BLaER1 (cell line): ENCODE data around the gene UTS2R.

Source experiments
- H3K27ac ChIP-seq: shearing (Covaris generic); formaldehyde crosslinking; 2 replicates; pipeline ENCODE4 v1.8.1; 2022
- H3K27me3 ChIP-seq: shearing (Covaris generic); formaldehyde crosslinking; 2 replicates; pipeline ENCODE4 v1.8.1; 2022
- H3K36me3 ChIP-seq: shearing (Covaris generic); formaldehyde crosslinking; 2 replicates; pipeline ENCODE4 v1.8.1; 2022
- H3K4me1 ChIP-seq: shearing (Covaris generic); formaldehyde crosslinking; 2 replicates; pipeline ENCODE4 v1.8.1; 2022
- H3K4me2 ChIP-seq: shearing (Covaris generic); formaldehyde crosslinking; 2 replicates; pipeline ENCODE4 v1.8.1; 2022
- H3K4me3 ChIP-seq: shearing (Covaris generic); formaldehyde crosslinking; 2 replicates; pipeline ENCODE4 v1.8.1; 2022
- H3K9ac ChIP-seq: shearing (Covaris generic); formaldehyde crosslinking; 2 replicates; pipeline ENCODE4 v1.8.1; 2022
- H3K9me3 ChIP-seq: shearing (Covaris generic); formaldehyde crosslinking; 2 replicates; pipeline ENCODE4 v1.8.1; 2022
- H4K20me1 ChIP-seq: shearing (Covaris generic); formaldehyde crosslinking; 2 replicates; pipeline ENCODE4 v1.8.1; 2022
- Cebpa-rat ChIP-seq: shearing (Covaris generic); IDR thresholded peaks from 2 replicates; pipeline ENCODE4 v1.8.1; 2022

Gene UTS2R

GRCh38 chr17:82389379-82389778 is 17.8 kb downstream of the UTS2R start:
- Histone ChIP-seq H3K4me3 (no peak overlapping the region), H3K36me3 (peaks cover 19% of the 10 kb centered on the region), H3K27me3 (peaks cover 82% of the 10 kb centered on the region), H3K27ac (no peak overlapping the region), H3K4me1 (peaks cover 23% of the 10 kb centered on the region), H3K9ac (no peak overlapping the region), H3K4me2 (no peak overlapping the region), H4K20me1 (peaks cover 90% of the 10 kb centered on the region), H3K9me3 (no peaks in the 10 kb centered on the region)
- no peak for TF ChIP-seq Cebpa-rat

- peaks cover 19% of the 10 kb centered on the region for H3K36me3 ChIP-seq
- no peak overlapping the region for H3K27ac ChIP-seq
- no peak overlapping the region for H3K9ac ChIP-seq
- no peaks in the 10 kb centered on the region for H3K9me3 ChIP-seq
- peaks cover 77% of the 10 kb centered on the region for H3K27me3 ChIP-seq
- peaks cover 32% of the 10 kb centered on the region for H3K4me1 ChIP-seq
- H4K20me1 ChIP-seq: peaks cover 91% of the 10 kb centered on the region
- TF ChIP-seq Cebpa-rat: no peak
- no peak overlapping the region for H3K4me2 ChIP-seq
- no peak overlapping the region for H3K4me3 ChIP-seq
Observed at GRCh38 chr17:82390015-82390859, 18.7 kb downstream of the UTS2R start.

- H3K4me2 ChIP-seq: no peak overlapping the region
- H3K27me3 ChIP-seq: peaks cover 74% of the 10 kb centered on the region
- H3K4me3 ChIP-seq: no peak overlapping the region
- no peaks in the 10 kb centered on the region for H3K9me3 ChIP-seq
- no peak overlapping the region for H3K9ac ChIP-seq
- no peak for TF ChIP-seq Cebpa-rat
- H3K4me1 ChIP-seq: peaks cover 32% of the 10 kb centered on the region
- peaks cover 93% of the 10 kb centered on the region for H4K20me1 ChIP-seq
- H3K27ac ChIP-seq: no peak overlapping the region
- H3K36me3 ChIP-seq: peaks cover 19% of the 10 kb centered on the region
Observed at GRCh38 chr17:82390860-82391435, 19.4 kb downstream of the UTS2R start.

- no peak overlapping the region for H3K4me3 ChIP-seq
- peaks cover 95% of the 10 kb centered on the region for H4K20me1 ChIP-seq
- TF ChIP-seq Cebpa-rat: no peak
- no peak overlapping the region for H3K27ac ChIP-seq
- H3K9ac ChIP-seq: no peak overlapping the region
- peaks cover 19% of the 10 kb centered on the region for H3K36me3 ChIP-seq
- H3K27me3 ChIP-seq: peaks cover 74% of the 10 kb centered on the region
- H3K4me1 ChIP-seq: peaks cover 32% of the 10 kb centered on the region
- no peaks in the 10 kb centered on the region for H3K9me3 ChIP-seq
- H3K4me2 ChIP-seq: no peak overlapping the region
Observed at GRCh38 chr17:82391496-82392066, 20.0 kb downstream of the UTS2R start.

GRCh38 chr17:82392209-82392920 is 20.8 kb downstream of the UTS2R start:
- Histone ChIP-seq H3K9ac (no peak overlapping the region), H4K20me1 (peaks cover 93% of the 10 kb centered on the region)

GRCh38 chr17:82392941-82393340 is 21.4 kb downstream of the UTS2R start:
- H3K36me3 ChIP-seq: peaks cover 24% of the 10 kb centered on the region
- H3K9me3 ChIP-seq: no peaks in the 10 kb centered on the region
- peak overlapping the region; percentile 66; the same call in 1 of the 2 replicates for H3K4me2 ChIP-seq
- peaks cover 32% of the 10 kb centered on the region for H3K4me1 ChIP-seq
- no peak for TF ChIP-seq Cebpa-rat
- H3K4me3 ChIP-seq: no peak overlapping the region
- no peak overlapping the region for H3K9ac ChIP-seq
- H3K27me3 ChIP-seq: peaks cover 66% of the 10 kb centered on the region
- peaks cover 93% of the 10 kb centered on the region for H4K20me1 ChIP-seq
- H3K27ac ChIP-seq: no peak overlapping the region

More at GRCh38 chr17:82392209-82392920, 20.8 kb downstream of the UTS2R start:
- Histone ChIP-seq H3K4me3 (no peak overlapping the region), H3K27ac (no peak overlapping the region), H3K4me2 (peak overlapping the region; percentile 44), H3K4me1 (peaks cover 32% of the 10 kb centered on the region), H3K27me3 (peaks cover 71% of the 10 kb centered on the region), H3K9me3 (no peaks in the 10 kb centered on the region), H3K36me3 (peaks cover 19% of the 10 kb centered on the region)
- TF ChIP-seq Cebpa-rat: no peak

- no peak for TF ChIP-seq Cebpa-rat
- no peaks in the 10 kb centered on the region for H3K9me3 ChIP-seq
- H4K20me1 ChIP-seq: peaks cover 94% of the 10 kb centered on the region
- H3K36me3 ChIP-seq: peaks cover 27% of the 10 kb centered on the region
- H3K4me3 ChIP-seq: no peak overlapping the region
- H3K4me2 ChIP-seq: peak overlapping the region; percentile 66
- no peak overlapping the region for H3K9ac ChIP-seq
- H3K27ac ChIP-seq: no peak overlapping the region
- peaks cover 59% of the 10 kb centered on the region for H3K27me3 ChIP-seq
- peaks cover 37% of the 10 kb centered on the region for H3K4me1 ChIP-seq
Observed at GRCh38 chr17:82394278-82394677, 22.7 kb downstream of the UTS2R start.

GRCh38 chr17:82396601-82397435 is 25.3 kb downstream of the UTS2R start:
- no peak for TF ChIP-seq Cebpa-rat
- Histone ChIP-seq H3K4me2 (no peak overlapping the region), H3K9ac (no peak overlapping the region), H3K4me3 (no peak overlapping the region), H3K27ac (no peak overlapping the region), H4K20me1 (peaks cover 94% of the 10 kb centered on the region), H3K4me1 (peaks cover 62% of the 10 kb centered on the region), H3K9me3 (no peaks in the 10 kb centered on the region), H3K27me3 (peaks cover 58% of the 10 kb centered on the region), H3K36me3 (peaks cover 28% of the 10 kb centered on the region)
